Epithelial cell of umbilical artery (primary cell): ENCODE measurements around the gene TRIM48. TPM values are rescaled to one million over a fixed set of nuclear protein-coding genes. Genes with fewer than 3 reads are reported as not detected.

Experiments
- total RNA-seq: library from RNA; depleted of rRNA; stranded (reverse); fragments of >200 nt; gene quantifications from 2 replicates; pipeline ENCODE4 v1.2.3, GENCODE V29; 2014

The TRIM48 gene
- not detected in 2 replicates for total RNA-seq

GRCh38 chr11:55261855-55262254 is at the start of gene TRIM48:
Gene TRIM48, plus strand, starts transcription at chr11:55262155. Its CDS starts 113 bp downstream, at chr11:55262268.

Other genes with a start within 250 kb of the TRIM48 start
- gene OR4A16, start 81.0 kb downstream of the TRIM48 start, total RNA-seq = not detected in 2 replicates
- gene OR4A15, start 105.8 kb downstream of the TRIM48 start, total RNA-seq = not detected in 2 replicates